Measurements from ENCODE around the gene PSME2.

PSME2 gene

DNA sequence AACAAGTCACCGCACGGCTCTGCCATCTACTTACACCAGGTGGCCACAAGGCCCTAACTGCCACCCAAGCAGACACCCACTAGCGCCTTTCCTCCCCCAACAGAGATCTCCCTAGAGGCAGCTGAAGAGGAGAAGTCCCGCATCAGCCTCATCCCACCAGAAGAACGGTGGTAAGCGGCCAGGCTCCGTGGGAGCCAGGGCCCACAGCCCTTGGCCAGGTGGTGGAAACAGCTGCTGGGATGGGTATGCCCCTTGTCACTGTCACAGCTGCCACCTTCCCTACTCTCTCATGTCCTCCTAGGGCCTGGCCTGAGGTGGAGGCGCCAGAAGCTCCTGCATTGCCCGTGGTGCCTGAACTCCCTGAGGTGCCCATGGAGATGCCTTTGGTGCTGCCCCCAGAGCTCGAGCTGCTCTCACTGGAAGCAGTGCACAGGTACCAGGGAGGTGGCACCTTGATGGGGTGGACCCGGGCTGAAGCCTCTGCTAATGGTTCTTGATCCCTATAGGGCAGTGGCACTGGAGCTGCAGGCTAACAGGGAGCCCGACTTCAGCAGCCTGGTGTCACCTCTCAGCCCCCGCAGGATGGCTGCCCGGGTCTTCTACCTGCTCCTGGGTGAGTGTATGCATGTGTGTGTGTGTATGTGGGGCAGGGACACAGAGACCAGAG, 33.0 kb upstream of the PSME2 start:
- DNase-seq (ENCODE audit: low spot score) = no peak

DNA sequence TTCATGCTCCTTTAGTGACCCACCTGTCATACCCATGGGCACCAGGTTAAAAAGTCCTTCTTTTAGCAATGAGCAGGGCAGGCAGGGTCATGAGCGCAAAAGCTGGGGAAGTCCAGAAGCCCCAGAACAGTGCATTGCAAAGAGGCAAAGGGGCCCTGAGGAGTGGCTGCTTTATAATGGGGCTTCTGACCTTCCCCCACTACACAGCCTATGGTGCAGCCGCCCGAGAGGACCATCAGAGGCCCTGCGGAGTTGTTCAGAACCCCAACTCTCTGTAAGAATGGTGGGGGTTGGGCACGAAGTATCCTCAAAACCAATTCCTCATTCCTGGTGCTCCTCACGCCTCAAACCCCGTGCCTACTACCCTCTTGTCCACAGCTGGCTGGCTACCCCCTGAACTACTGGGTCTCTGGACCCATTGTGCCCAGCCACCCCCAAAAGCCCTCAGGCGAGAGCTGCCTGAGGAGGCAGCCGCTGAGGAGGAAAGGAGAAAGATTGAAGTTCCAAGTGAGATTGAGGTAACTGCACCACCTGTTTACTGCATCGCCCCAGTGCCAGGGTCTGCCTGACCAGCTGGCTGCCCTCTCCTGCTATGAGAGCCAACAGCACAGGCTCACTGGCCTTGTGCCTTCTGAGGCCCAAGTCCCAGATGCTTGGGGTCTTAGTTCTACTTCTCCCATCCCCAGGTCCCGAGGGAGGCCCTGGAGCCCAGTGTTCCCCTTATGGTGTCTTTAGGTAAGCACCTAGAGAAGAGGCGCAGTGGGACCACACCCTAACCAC, 32.2 kb upstream of the PSME2 start:
- DNase-seq (ENCODE audit: low spot score) = no peak

DNA sequence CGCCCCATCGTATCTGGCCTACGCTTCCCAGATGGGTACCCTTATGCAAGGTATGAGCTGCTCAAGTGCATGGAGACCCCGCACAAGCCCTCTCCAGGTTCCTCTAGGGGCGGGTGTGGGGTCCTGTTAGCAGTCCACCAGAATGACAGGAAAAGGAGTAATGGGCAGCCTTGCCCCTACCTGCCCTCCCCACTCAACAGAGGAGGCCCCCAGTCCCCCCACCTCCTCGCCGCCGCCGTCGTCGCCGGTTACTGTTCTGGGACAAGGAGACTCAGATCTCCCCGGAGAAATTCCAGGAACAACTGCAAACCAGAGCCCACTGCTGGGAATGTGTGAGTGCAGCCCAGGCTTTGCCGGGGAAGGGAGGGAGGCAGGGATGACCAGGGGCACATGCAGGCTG, 31.5 kb upstream of the PSME2 start:
- no peak for DNase-seq (ENCODE audit: low spot score)

DNA sequence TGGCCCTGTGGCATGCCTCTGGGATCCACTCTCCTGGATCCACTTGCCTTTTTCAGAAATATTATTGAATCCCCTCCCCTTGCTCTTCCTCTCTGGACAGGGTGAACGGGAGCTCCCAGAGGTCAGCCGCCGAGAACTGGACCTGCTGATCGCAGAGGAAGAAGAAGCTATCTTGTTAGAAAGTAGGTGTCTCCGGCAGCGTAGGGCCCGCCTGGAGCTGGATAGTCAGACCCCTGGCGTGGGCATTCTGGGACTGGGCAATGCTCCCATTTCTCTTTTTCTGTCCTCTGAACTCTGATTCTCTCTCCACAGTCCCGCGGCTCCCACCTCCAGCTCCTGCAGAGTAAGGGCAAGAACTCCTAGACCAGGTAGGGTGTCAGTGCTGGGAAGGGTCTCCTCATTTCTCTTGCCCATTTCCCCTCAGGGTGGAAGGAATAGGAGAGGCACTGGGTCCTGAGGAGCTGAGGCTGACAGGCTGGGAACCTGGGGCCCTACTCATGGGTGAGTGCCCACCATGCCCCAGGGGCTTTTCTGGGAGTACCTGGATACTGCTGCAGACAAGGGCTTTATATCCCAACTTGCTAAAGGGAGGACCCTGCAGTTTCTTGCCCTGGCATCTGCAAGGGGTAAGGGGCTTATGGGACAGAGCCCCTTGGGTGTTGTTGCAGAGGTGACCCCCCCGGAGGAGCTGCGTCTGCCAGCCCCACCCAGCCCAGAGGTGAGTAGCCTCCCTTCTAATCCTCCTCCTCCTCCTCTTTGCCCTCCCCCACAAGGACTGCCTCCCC, 30.8 kb upstream of the PSME2 start:
- DNase-seq (ENCODE audit: low spot score) = no peak

DNA sequence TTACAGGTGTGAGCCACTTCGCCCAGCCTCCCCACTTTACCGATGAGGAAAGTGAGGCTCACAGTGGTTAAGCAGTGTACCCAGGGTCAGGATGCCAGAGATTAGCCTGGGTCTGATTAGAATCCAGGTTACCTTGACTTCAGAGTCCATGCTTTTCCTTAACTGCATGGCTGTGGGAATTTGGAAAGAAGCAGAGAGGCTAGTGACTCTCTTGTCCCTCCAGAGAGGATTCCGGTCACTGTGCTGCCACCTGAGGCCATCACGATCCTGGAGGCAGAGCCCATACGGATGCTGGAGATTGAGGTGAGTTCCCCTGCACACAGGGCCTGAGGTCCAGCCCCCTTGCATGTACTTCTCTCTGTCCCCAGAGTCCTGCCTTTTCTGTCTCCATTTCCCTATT, 30.2 kb upstream of the PSME2 start:
- DNase-seq (ENCODE audit: low spot score) = no peak

DNA sequence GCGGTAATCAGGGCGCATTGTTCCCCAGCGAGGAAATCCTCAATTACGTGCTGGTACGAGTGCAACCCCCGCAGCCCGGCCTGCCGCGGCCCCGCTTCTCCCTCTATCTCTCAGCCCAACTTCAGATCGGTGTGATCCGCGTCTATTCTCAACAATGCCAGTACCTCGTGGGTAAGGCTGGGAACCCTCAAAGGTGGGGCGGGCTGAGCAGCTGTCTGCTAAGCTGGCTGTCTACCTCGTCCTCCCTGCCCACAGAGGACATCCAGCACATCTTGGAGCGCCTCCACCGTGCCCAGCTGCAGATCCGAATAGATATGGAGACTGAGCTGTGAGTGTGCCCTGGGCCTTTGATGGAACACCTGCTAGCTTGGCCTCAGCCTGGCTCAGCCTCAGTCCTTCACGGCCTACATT, 26.5 kb upstream of the PSME2 start:
- no peak for DNase-seq (ENCODE audit: low spot score)

DNA sequence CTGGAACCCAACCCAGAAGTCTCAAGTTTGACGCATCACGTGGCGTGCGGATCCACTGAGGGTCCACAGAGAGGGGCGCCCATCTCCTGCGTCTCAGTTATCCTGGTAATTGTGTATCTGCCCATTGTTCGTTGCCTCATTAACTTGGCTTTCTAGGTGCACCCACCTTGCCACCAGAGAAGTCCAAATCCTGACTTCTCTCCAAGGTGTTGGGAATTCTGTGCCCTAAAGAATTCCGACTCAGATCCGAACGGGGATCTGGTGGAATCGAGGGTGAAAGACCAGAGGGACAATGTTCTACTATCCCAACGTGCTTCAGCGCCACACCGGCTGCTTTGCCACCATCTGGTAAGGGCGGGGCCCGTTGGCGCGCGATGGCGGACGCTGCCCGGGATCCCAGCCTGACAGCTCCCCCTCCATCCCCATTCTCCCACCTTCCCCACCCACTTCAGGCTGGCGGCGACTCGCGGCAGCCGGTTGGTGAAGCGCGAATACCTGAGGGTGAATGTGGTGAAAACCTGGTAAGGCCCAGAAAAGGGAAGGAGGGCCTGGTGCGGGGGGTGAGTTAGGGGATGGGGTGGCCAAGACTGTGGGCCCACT, 26.0 kb upstream of the PSME2 start:
- no peak for DNase-seq (ENCODE audit: low spot score)

DNA sequence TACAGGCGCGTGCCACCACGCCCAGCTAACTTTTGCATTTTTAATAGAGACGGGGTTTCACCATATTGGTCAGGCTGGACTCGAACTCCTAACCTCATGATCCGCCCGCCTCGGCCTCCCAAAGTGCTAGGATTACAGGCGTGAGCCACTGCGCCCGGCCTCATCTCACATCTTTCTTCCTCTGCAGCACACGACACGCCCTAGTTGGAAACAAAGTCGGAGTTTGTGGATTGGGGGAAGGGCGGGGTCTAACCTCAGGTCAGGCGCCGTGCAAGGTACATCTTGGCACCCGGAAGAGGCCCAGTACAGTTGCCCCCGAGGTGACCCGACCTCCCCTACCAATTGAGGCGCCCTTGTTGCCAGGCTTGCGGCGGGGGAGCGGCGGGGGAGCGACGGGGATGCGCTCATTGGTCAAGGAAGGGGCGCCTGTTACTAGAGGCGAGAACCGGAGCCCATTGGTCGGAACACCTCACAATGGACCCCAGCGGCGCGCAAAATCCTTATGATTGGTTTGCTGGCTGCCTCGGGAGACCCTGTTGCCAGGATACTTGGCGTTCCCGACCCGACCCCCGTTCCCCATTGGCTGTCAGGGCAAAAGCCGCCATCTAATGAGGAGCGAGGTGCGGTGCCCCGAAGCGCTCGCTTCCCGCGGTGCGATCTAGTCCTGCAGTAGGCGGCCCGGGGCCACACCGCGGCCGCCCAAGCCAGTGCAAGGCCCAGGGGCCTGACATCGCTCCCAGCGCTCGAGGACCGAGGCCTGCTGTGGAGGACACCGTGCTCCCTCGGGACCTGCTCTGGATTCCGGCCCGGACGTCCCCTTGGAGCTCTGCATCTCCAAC, 25.2 kb upstream of the PSME2 start, which contains the start of gene REC8:
TSS of gene REC8 (plus strand) at position 659 of the 839 bp plus-strand sequence. CDS start 473 bp downstream, outside the sequence.
- peak; percentile 73 for DNase-seq (ENCODE audit: low spot score)

DNA sequence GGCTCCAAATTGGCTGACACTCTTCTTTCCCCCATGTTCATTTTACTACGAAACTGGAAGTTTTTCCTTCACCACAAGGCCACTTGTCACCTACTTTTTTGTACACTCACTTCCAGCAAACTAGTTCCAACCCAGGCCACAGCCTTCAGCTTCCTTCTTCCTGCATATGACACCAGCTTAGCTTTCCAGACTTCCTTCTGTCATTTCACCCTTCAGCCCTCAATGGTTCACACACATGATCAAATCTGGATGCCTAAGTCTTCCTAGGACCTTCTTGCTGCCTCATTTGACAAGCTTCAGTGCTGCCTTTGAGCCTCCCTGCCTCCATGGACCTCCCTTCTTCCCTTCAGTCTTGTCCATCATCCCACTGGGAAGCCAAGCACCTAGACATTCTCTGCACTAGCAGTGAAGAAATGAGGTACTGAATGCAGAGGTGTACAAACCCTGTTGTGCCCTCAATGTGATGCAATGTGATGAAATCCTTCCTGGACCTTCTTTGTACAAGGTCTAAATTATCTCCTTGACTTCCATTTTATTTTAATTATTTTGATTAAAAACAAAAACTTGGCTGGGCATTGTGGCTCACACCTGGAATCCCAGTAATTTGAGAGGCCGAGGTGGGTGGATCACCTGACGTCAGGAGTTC, 21.2 kb upstream of the PSME2 start:
- no peak for DNase-seq (ENCODE audit: low spot score)

DNA sequence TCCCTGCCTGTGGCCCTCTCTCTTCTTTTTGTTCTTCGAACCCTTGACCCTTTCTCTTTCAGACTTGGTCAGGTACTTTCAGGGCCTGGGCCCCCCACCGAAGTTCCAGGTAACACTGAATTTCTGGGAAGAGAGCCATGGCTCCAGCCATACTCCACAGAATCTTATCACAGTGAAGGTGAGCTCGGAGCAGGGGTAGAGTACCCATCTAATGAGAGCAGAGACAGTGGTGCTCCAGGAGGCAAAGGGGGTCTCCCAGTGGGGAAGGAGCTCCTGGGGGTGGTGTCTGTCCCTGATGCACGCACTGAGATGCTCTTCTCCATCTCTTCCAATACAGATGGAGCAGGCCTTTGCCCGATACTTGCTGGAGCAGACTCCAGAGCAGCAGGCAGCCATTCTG, 19.4 kb upstream of the PSME2 start:
- no peak for DNase-seq (ENCODE audit: low spot score)

DNA sequence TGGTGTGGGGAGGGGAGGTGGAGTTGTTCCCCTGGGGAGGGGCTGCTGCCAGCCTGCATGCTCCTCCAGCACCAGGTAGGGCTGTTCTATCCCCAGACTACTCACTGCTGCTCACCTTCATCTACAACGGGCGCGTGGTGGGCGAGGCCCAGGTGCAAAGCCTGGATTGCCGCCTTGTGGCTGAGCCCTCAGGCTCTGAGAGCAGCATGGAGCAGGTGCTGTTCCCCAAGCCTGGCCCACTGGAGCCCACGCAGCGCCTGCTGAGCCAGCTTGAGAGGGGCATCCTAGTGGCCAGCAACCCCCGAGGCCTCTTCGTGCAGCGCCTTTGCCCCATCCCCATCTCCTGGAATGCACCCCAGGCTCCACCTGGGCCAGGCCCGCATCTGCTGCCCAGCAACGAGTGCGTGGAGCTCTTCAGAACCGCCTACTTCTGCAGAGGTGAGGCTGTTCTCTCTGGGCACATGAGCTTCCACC, 18.1 kb upstream of the PSME2 start:
- no peak for DNase-seq (ENCODE audit: low spot score)

DNA sequence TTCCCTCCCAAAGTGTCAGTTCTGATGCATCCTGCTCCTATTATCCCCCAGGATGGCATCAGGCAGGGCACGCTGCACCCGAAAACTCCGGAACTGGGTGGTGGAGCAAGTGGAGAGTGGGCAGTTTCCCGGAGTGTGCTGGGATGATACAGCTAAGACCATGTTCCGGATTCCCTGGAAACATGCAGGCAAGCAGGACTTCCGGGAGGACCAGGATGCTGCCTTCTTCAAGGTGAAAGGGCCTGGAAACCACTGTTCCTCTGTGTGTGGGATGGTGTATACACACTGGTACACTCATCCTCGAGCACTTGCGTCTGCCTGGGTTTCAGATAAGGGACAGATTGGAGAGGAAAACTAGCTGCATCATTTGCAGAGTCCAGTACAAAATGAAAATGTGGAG, 15.7 kb upstream of the PSME2 start:
- DNase-seq (ENCODE audit: low spot score) = no peak

DNA sequence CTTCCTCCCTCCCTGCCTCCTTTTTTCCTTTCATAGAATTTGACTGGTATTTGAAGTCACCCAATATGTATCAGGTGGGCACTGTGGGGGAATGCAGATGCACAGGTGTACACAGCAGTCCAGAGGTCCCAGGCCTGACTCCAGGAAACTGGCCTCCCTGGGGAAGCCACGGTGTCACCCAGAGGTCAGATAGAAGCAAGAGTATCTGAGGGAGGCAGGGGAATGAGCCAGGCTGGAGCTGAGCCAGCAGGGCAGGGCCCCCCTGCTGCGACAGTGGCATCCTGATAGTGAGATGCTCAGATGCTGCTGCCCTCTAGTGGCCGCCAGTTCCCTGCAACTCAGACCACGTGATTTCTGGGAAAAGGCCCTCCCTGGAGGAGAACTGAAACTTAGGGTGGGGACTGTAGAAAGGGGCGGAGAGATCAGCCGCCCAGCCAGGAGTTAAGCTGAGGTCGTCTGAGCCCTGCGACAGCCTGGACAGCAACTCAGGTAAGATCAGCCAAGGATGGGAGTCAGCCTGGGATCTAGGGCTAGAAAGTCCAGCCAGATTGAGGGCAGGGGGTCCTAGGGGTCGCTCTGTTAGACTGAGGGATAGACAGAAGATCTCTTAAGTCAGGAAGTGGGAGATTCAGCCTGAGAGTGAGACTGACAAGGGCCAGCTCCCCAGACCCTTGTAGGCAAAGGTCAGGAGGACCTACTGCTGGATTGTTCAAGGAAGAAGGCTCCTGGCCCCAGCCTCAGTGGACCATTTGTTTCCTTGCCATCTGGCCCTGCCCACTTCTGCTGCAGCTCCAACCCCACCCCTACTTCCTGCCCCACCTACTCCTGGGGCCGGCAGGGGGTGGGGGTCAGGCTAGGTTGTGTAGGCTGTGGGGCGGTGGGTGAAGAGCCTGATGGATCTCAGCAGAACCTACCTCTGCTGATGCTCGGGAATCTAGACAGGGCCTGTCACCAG, 14.7 kb upstream of the PSME2 start, which contains the start of gene IRF9:
TSS of gene IRF9 (plus strand) at position 416 of the 955 bp plus-strand sequence. CDS start 880 bp downstream, outside the sequence.
- peak; percentile 96 for DNase-seq (ENCODE audit: low spot score)

DNA sequence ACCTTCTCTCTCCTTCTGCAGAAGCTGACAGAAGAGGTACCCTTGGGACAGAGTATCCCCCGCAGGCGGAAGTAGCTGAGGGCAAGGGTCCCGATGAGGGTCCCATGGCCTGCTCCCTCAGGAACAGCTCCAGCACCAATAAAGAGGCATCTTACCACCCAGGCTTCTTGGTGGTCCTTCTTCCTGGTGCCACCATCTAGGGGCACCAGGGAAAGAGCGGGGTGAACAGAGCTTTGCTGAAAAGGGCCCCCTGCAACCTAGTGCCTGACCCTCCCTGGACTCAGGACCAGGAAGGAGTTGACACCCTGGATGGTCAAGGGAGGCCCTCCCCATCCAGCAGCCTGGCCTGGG, 14.1 kb upstream of the PSME2 start:
- no peak for DNase-seq (ENCODE audit: low spot score)

DNA sequence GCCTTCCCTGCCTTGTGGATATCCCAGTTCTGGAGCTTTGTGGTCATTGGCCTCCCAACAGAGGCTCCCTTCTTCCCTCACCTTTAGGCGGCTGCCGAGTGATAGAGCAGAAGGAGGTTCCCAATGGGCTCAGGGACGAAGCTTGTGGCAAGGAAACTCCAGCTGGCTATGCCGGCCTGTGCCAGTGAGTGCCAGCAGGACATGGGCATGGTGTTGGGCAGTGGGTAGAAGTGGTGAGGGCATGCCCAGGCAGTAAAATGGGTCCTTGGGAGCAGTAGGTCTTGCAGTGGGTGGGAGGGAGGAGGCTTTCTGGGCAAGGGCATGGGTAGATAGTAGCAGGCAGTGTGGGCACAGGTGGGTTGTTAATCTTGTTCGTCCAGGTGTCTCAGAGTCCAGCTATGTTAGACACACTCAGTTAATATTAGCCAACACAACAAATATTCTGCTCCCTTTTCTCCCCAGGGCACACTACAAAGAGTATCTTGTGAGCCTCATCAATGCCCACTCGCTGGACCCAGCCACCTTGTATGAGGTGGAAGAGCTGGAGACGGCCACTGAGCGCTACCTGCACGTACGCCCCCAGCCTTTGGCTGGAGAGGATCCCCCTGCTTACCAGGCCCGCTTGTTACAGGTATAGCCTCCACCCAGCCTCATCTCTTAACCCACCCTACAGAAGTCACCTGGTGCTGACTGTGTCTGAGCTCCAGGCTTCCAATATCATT, 13.5 kb upstream of the PSME2 start:
- DNase-seq (ENCODE audit: low spot score) = no peak

DNA sequence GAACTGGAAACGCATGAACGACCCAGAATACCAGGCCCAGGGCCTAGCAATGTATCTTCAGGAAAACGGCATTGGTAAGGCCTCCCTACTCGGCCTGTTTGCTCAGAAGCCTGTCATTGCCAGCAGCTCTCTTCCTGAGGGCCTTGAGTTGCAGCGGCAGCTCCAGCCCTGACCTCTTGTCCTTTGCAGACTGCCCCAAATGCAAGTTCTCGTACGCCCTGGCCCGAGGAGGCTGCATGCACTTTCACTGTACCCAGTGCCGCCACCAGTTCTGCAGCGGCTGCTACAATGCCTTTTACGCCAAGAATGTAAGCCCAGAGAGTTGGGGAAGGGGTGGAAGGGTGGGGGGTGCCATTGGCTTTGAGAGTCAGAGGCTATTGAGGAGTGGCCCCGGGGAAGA, 10.9 kb upstream of the PSME2 start:
- no peak for DNase-seq (ENCODE audit: low spot score)

DNA sequence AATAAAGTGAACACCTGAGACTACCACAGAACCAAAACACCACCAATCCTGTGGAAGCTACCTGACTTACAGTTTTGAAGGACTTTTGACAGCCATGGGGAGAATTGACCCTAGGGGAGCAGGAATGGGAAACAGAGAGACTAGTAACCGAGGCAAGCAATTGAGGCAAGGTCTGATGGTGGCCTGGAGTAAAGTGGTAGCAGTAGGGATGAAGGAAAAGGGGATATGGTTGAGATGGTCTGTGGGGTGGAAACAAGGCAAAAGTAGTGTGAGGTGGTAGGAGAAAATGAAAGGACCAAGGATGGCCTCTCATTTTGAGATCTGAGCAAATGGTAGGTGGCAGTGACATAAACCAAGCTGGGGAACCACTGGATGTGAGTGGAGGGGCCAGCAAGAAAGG, 10.4 kb upstream of the PSME2 start:
- DNase-seq (ENCODE audit: low spot score) = no peak

DNA sequence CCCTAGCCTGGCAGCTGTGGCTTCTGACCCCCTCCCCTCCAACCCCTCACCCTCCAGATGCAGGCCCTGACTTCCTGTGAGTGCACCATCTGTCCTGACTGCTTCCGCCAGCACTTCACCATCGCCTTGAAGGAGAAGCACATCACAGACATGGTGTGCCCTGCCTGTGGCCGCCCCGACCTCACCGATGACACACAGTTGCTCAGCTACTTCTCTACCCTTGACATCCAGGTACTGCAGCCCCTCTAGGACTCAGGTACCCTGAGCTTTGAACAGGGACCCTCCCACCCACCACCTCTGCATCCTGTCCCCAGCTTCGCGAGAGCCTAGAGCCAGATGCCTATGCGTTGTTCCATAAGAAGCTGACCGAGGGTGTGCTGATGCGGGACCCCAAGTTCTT, 8.7 kb upstream of the PSME2 start:
- no peak for DNase-seq (ENCODE audit: low spot score)
